ENCODE results near the gene SLC25A44. TPM values are rescaled to one million over a fixed set of nuclear protein-coding genes. Genes with fewer than 3 reads are reported as not detected.

The SLC25A44 gene
- total and polyA plus RNA-seq, 8 donors, result 4.9 to 9.9 (median 7.1) TPM

- DNase-seq, result no peak
- intact Hi-C loops (cut with DNase I; ENCODE audit: low total_unique reads), result no loop called here
- TF ChIP-seq EP300 (IDR thresholded peaks at IDR 0.05) (no peak), POLR2A (IDR thresholded peaks at IDR 0.05) (no peak), CTCF (IDR thresholded peaks at IDR 0.05) (no peak), POLR2AphosphoS5 (IDR thresholded peaks at IDR 0.05) (no peak)
- 42 to 72% (median 53%) methylated on average over 10 of the region's 10 CpGs for WGBS, 5 donors
- no peak overlapping the region for H3K4me3 ChIP-seq
- H3K27ac ChIP-seq, result no peak overlapping the region
- peaks cover 13 to 54% (median 27%) of the 10 kb centered on the region in 4 donors for H3K4me1 ChIP-seq
- no peaks in the 10 kb centered on the region for H3K9me3 ChIP-seq
- peaks cover 0 to 19% (median 5%) of the 10 kb centered on the region in 3 donors for H3K27me3 ChIP-seq
- no peaks in the 10 kb centered on the region for H3K36me3 ChIP-seq
These were observed 43.4 kb upstream of the SLC25A44 start for GRCh38 chr1:156150333-156151011.

DNA sequence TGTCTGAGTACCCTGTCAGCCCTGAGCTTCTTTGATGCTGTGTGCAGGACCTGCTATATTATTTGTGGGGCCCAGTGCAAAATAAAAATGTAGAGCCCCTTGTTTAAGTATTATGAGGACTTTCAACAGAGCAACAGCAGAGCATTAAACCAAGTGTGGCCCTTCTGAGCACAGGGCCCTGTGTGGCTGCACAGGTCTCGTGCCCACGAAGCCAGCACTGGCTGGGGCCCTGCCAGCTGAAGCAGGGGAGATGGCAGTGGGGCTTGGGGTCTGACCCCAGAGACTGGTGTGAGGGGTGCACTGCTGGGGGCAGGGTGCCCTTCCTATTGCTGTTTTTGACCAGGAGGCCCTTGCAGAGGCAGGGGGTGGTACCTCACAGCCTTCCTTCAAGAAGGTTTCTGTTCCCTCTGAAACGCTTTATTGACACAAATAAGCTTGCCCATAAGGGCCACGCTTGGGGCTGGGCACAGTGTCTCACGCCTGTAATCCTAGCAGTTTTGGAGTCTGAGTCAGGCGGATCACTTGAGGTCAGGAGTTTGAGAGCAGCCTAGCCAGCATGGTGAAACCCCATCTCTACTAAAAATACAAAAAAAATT is 42.7 kb upstream of the SLC25A44 start:
- intact Hi-C loops (cut with DNase I; ENCODE audit: low total_unique reads), result no loop called here
- Histone ChIP-seq H3K4me1 (peaks cover 11 to 53% (median 21%) of the 10 kb centered on the region in 4 donors), H3K4me3 (no peak overlapping the region), H3K27me3 (peaks cover 0 to 19% (median 5%) of the 10 kb centered on the region in 3 donors), H3K9me3 (no peaks in the 10 kb centered on the region), H3K27ac (no peak overlapping the region), H3K36me3 (no peaks in the 10 kb centered on the region)
- DNase-seq, result no peak
- no peak for TF ChIP-seq CTCF (IDR thresholded peaks at IDR 0.05)
- no peak for TF ChIP-seq EP300 (IDR thresholded peaks at IDR 0.05)
- TF ChIP-seq POLR2A (IDR thresholded peaks at IDR 0.05), result no peak
- TF ChIP-seq POLR2AphosphoS5 (IDR thresholded peaks at IDR 0.05), result no peak
- WGBS, 5 donors, result 64 to 74% (median 70%) methylated on average over 5 to 6 of the region's 6 CpGs

GRCh38 chr1:156152628-156153027 is 41.3 kb upstream of the SLC25A44 start:
- Histone ChIP-seq H3K4me3 (no peak overlapping the region), H3K9me3 (no peaks in the 10 kb centered on the region), H3K4me1 (peaks cover 0 to 39% (median 7%) of the 10 kb centered on the region in 4 donors), H3K36me3 (no peaks in the 10 kb centered on the region), H3K27ac (no peak overlapping the region), H3K27me3 (peaks cover 0 to 19% (median 5%) of the 10 kb centered on the region in 3 donors)
- intact Hi-C loops (cut with DNase I; ENCODE audit: low total_unique reads), result no loop called here
- DNase-seq, result no peak
- 60 to 74% (median 67%) methylated on average over 5 of the region's 5 CpGs for WGBS, 5 donors
- TF ChIP-seq CTCF (IDR thresholded peaks at IDR 0.05) (no peak), EP300 (IDR thresholded peaks at IDR 0.05) (no peak), POLR2AphosphoS5 (IDR thresholded peaks at IDR 0.05) (no peak), POLR2A (IDR thresholded peaks at IDR 0.05) (no peak)

DNA sequence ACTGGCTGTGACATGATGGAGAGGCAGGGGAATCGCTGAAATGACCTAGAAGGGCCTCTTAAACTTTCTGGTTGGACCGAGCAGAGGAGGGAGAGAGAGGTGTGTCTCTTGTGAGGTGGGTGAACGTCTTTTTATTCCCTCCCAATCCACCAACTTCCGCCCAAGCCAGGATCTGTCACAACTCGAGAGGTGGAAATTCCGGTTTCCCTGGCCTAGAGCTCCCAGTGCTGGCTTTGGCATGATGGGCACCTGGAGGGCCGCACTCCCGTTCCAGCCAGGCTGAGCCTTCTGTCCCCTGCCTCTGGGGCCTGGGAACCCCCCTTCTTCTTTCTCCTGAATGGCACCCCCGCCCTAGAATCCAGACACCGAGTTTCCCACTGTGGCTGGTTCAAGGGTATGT is 40.5 kb upstream of the SLC25A44 start, which contains the start of gene SEMA4A:
Gene SEMA4A (plus strand): TSS at position 224 of the 400 bp plus-strand sequence. CDS start 994 bp downstream, outside the sequence.
- Histone ChIP-seq H3K36me3 (peaks cover 0 to 5% (median 0%) of the 10 kb centered on the region in 4 donors), H3K4me1 (peaks cover 0 to 35% (median 4%) of the 10 kb centered on the region in 4 donors), H3K9me3 (no peaks in the 10 kb centered on the region), H3K27me3 (peaks cover 0 to 19% (median 5%) of the 10 kb centered on the region in 3 donors), H3K4me3 (peak within 1 kb of the TSS in 3 of 4 donors; percentile 4 to 29 (median 24)), H3K27ac (peak within 1 kb of the TSS in 4 of 5 donors; percentile 0 to 67 (median 42))
- peak; percentile 83 to 93 for DNase-seq
- intact Hi-C loops (cut with DNase I; ENCODE audit: low total_unique reads), result no loop called here
- TF ChIP-seq EP300 (IDR thresholded peaks at IDR 0.05) (no peak), POLR2AphosphoS5 (IDR thresholded peaks at IDR 0.05) (peak in 1 of 3 donors; percentile 16)
- WGBS, 5 donors, result 33 to 47% (median 44%) methylated on average over 10 of the region's 10 CpGs

All from stomach (tissue), 9 donors.